HEK293 (cell line): ENCODE data around the gene TEFM.
"Not testable (repeated sequence)": the region's sequence is repeated elsewhere in the genome, so short reads cannot be mapped to it uniquely, and the experiment has no call there.

ENCODE experiments used
- TCF7L2 ChIP-seq: IDR thresholded peaks from 2 replicates; pipeline ENCODE4 v1.6.1; 2011; ENCODE audit warnings: low read depth, mild to moderate bottlenecking, inconsistent platforms, low read length, moderate library complexity, borderline replicate concordance
- WT1 ChIP-seq: fragments of 450-650 bp; formaldehyde crosslinking; IDR thresholded peaks from 2 replicates; pipeline ENCODE4 v1.5.1; 2016; ENCODE audit warnings: missing biosample characterization, missing genetic modification characterization
- ZNF175 ChIP-seq: fragments of 450-650 bp; formaldehyde crosslinking; IDR thresholded peaks from 2 replicates; pipeline ENCODE4 v1.5.1; 2016; ENCODE audit warnings: missing biosample characterization, missing genetic modification characterization
- ZNF610 ChIP-seq: fragments of 450-650 bp; formaldehyde crosslinking; IDR thresholded peaks from 2 replicates; pipeline ENCODE4 v1.5.1; 2016; ENCODE audit warnings: missing biosample characterization, missing genetic modification characterization, borderline replicate concordance
- TF ChIP-seq, protein P1 (sequence below): fragments of 450-650 bp; formaldehyde crosslinking; IDR thresholded peaks from 2 replicates; pipeline ENCODE4 v1.5.1; 2016; ENCODE audit warnings: missing biosample characterization, missing genetic modification characterization
- TF ChIP-seq, protein P2 (sequence below): fragments of 450-650 bp; formaldehyde crosslinking; IDR thresholded peaks from 2 replicates; pipeline ENCODE4 v1.5.1; 2016; ENCODE audit warnings: missing biosample characterization, missing genetic modification characterization
- TF ChIP-seq, protein P3 (sequence below): fragments of 450-650 bp; formaldehyde crosslinking; IDR thresholded peaks from 2 replicates; pipeline ENCODE4 v1.5.1; 2016; ENCODE audit warnings: missing biosample characterization, missing genetic modification characterization
- TF ChIP-seq, protein P4 (sequence below): fragments of 450-650 bp; formaldehyde crosslinking; IDR thresholded peaks from 2 replicates; pipeline ENCODE4 v1.5.1; 2016; ENCODE audit warnings: missing biosample characterization, missing genetic modification characterization

DNA sequence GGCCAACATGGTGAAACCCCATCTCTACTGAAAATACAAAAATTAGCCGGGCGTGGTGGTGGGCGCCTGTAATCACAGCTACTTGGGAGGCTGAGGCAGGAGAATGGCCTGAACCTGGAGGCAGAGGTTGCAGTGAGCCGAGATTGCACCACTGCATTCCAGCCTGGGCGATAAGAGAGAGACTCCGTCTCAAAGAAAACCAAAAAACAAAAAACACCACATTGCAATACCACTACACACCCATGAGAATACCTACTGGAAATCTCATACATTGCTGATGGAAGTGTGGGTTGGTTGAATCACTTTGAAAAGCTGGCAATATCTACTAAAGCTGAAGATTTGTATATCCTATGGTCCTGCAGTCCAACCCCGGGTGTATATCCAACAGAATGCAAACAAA lies 4.1 kb upstream of the TEFM start:
- TF ChIP-seq, protein P1, sequence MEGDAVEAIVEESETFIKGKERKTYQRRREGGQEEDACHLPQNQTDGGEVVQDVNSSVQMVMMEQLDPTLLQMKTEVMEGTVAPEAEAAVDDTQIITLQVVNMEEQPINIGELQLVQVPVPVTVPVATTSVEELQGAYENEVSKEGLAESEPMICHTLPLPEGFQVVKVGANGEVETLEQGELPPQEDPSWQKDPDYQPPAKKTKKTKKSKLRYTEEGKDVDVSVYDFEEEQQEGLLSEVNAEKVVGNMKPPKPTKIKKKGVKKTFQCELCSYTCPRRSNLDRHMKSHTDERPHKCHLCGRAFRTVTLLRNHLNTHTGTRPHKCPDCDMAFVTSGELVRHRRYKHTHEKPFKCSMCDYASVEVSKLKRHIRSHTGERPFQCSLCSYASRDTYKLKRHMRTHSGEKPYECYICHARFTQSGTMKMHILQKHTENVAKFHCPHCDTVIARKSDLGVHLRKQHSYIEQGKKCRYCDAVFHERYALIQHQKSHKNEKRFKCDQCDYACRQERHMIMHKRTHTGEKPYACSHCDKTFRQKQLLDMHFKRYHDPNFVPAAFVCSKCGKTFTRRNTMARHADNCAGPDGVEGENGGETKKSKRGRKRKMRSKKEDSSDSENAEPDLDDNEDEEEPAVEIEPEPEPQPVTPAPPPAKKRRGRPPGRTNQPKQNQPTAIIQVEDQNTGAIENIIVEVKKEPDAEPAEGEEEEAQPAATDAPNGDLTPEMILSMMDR (tag by site-specific recombination): not testable (repeated sequence)
- TF ChIP-seq ZNF175; TCF7L2; WT1 (tag by site-specific recombination); ZNF610: not testable (repeated sequence)
- TF ChIP-seq, protein P2, sequence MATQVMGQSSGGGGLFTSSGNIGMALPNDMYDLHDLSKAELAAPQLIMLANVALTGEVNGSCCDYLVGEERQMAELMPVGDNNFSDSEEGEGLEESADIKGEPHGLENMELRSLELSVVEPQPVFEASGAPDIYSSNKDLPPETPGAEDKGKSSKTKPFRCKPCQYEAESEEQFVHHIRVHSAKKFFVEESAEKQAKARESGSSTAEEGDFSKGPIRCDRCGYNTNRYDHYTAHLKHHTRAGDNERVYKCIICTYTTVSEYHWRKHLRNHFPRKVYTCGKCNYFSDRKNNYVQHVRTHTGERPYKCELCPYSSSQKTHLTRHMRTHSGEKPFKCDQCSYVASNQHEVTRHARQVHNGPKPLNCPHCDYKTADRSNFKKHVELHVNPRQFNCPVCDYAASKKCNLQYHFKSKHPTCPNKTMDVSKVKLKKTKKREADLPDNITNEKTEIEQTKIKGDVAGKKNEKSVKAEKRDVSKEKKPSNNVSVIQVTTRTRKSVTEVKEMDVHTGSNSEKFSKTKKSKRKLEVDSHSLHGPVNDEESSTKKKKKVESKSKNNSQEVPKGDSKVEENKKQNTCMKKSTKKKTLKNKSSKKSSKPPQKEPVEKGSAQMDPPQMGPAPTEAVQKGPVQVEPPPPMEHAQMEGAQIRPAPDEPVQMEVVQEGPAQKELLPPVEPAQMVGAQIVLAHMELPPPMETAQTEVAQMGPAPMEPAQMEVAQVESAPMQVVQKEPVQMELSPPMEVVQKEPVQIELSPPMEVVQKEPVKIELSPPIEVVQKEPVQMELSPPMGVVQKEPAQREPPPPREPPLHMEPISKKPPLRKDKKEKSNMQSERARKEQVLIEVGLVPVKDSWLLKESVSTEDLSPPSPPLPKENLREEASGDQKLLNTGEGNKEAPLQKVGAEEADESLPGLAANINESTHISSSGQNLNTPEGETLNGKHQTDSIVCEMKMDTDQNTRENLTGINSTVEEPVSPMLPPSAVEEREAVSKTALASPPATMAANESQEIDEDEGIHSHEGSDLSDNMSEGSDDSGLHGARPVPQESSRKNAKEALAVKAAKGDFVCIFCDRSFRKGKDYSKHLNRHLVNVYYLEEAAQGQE (tag by site-specific recombination): not testable (repeated sequence)
- TF ChIP-seq, protein P3, sequence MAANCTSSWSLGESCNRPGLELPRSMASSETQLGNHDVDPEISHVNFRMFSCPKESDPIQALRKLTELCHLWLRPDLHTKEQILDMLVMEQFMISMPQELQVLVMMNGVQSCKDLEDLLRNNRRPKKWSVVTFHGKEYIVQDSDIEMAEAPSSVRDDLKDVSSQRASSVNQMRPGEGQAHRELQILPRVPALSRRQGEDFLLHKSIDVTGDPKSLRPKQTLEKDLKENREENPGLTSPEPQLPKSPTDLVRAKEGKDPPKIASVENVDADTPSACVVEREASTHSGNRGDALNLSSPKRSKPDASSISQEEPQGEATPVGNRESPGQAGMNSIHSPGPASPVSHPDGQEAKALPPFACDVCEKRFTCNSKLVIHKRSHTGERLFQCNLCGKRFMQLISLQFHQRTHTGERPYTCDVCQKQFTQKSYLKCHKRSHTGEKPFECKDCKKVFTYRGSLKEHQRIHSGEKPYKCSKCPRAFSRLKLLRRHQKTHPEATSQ (tag by site-specific recombination): not testable (repeated sequence)
- TF ChIP-seq, protein P4, sequence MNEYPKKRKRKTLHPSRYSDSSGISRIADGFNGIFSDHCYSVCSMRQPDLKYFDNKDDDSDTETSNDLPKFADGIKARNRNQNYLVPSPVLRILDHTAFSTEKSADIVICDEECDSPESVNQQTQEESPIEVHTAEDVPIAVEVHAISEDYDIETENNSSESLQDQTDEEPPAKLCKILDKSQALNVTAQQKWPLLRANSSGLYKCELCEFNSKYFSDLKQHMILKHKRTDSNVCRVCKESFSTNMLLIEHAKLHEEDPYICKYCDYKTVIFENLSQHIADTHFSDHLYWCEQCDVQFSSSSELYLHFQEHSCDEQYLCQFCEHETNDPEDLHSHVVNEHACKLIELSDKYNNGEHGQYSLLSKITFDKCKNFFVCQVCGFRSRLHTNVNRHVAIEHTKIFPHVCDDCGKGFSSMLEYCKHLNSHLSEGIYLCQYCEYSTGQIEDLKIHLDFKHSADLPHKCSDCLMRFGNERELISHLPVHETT: not testable (repeated sequence)
